HG03060 (cell line): ENCODE results near the gene RBM5.

Source experiments
- ATAC-seq: cut with Tn5 transposase; IDR thresholded peaks from one replicate; pipeline ENCODE4 v1.9.1; 2021; ENCODE audit warnings: low read depth, moderate number of reproducible peaks; ENCODE audit not compliant: unreplicated experiment

Gene RBM5

GRCh38 chr3:50121072-50122032, 32.6 kb downstream of the RBM5 start:
- no peak for ATAC-seq

DNA sequence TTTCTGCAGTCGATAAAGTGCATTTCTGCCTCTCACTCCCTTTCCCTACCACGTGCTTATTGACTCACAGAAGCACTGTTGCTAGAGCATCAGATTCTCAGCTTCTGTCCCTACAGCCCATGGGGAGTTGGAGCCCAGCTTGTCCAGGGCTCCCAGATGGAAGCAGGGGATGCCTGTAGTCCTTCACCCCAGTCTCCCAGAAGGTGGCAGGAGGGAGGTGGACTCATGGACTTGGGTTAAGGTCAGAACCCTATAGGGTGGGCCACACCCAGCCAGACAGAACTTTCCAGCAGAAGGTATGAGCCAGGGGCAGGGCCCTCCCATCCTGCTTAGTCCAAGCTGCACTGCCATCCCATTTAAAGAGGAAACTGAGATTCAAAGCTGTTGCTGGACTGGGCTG, 33.4 kb downstream of the RBM5 start:
- ATAC-seq = no peak

GRCh38 chr3:50122661-50123391, 34.1 kb downstream of the RBM5 start:
- no peak for ATAC-seq

DNA sequence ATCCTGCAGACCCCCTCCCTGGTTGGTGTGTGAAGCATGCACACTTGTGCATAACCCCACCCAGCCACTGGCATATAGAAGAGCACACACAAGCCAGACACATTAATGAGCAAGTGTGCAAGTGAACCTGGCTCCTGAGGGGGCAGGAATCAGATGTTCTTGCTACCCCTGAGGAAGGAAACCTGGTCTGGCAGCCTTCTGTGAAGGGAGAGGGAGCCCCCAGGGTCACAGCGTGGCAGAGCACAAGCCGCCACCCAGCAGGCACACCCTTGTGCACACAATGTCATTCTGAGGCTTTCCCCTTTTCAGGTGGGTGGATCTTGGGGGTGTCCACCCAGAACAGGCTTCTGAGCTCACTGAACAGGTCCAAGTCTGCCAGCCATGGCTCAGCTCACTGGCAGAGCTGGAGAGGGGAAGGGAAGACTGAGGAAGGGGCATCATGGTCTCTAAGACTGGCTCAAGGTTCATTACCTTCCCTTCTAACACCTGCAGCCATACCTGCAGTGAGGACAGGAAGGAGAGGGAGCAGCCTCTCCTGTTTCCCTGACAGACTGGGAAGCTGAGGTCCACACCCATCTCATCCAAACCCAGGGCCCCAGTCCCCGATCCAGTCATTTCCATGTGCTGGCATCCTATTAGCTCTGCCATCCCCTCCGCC, 34.8 kb downstream of the RBM5 start:
- ATAC-seq = no peak

GRCh38 chr3:50124052-50124799, 35.5 kb downstream of the RBM5 start:
- no peak for ATAC-seq

DNA sequence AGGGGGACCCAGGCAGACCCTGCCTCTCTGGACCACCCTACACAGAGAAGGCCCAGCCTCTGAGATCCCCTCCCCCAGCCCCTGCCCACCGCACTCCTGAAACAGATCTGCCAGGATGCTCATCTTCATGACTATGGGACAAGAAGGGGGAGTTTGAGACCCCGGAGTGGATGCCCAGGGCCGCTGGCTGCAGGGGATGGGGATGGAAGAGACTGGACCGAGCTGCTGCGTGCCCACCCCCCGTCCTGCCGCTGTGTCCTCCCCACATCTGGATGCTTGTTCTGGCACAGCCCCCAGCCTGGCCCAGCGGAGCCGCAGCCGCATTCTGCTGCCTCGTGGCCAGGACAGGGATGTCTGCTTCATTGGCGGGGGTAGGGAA, 36.1 kb downstream of the RBM5 start:
- no peak for ATAC-seq

DNA sequence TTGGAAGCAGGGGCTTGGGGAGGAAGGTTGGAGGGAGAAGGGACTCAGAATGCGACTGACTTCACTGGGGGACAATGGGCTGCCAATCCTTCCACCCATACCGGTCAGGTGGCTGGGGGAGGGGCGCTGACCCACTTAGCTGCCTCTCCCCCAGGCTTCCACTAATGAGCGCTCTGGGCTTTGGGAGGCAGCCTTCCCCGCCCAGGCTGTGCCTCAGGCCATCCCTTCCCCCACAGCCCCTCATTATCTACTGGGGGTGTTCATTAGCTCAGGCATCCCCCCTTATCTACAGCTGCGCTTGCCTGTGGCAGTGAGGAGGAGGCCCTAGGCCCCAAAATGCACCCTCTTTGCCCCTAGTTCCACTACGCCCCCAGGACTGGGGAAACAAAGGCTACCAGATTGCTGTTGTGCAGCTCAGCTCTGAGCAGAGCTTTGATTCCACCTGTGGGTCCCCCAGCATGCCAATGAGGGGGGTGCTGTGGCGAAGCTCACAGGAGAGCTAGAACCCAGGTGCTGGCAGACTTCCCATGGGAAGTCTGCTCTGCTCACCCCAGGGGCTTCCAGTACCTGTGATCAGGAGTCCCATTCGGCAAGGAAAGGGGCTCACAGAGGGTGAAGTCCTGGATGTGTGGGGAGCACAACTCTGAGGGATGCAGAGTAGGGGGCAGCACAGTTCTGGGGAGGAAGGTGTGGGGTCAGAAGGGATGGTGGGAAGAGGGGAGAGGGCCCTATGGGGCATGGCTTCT, 37.0 kb downstream of the RBM5 start:
- ATAC-seq = no peak

- ATAC-seq = no peak
These were observed 37.8 kb downstream of the RBM5 start for GRCh38 chr3:50126287-50127211.

DNA sequence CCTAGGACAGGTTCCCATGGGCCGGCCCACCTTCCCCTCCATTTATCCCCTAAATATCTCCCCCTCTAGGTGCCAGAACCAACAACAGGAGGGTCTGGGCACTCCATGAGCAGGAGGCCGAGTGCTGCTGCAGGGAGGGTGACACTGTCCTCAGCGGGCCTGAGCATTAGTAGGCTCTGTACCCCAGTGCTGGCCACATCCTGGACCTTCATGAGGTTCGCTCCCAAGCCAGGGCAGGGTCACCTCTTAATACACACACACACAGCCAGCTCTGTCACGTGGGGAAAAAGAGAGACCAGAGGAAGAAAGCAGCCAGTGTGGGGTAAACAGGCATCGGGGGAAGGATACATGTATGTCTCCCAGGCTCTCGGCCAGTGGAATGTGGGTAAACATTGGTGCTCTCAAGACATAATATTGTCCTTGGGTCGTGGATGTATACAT, 38.6 kb downstream of the RBM5 start:
- no peak for ATAC-seq

DNA sequence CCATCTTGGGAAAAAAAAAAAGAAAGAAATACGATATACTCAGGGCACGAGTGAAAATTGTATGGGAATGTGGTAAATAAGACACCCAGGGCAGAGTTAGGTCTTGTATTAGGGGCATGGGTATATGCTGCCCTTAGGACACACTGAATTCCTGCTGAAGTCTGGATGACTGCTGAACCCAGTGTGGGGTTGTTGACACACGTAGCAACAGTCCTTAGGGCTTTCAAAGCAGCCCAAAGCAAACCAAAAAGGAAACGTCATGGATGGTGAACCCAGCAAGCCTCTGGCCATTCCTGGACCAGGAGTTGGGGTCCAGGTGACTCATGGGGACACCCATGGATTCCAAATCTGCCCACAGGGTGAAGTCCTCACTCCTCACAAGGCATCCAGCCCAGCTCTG, 39.3 kb downstream of the RBM5 start:
- ATAC-seq = no peak

DNA sequence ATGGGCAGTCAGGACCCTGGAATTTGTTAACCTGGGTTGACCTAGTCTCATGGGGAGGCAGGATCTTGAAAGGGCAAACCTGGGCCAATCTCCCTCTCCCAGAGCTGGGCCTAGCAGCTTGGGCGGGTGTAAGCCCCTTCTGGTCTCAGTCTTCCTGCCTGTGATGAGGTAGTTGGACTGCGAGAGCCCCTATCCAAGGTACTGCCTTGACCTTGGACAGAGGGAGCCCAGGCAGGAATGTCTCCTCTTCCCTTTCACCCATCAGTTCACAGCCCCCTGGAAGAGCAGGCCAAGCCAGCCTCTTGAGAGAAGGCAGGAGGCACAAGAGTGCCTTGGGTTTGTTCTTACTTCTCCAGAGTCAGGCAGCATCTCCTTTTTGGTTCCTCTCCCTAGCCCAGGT, 41.7 kb downstream of the RBM5 start:
- no peak for ATAC-seq

DNA sequence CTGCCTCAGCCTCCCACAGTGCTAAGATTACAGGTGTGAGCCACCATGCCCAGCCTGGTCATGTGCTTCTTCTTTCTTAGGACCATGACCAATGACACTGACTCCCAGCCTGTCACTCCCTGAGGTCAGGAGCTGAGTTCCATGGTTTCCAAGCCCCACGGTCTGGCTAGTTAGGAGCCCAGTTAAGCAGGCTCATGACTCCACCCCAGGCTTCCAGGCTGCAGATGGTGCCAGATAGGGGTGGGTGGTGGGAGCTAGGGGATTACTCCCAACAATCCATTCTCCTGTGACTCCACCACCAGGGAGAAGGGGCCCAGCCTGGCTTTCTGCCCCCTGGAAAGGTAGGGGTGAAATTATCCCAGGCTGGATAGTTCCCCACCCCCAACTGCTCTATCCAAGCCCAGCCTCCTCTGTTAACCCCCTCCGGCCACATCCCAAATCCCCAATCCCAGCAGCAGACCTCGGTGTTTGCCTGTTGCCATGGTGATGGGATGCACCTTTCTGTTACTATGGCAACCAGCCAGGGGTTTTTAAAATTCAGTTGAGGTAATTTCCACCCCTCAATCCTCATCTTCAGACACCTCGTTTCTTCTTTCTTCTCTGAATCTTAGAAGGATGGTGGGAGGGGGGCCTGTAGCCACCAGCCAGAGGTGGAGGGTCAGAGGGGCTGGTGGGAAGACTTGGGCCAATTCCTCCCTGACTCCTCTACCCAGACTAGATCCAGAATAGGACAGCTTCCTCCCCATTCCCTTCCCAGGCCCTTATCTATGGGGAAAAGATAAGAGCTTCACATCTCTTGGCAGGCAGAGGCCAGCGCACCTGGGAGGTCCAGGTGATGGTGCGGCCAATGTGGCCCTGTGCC, 43.9 kb downstream of the RBM5 start:
- ATAC-seq = no peak

GRCh38 chr3:50133283-50133615, 44.5 kb downstream of the RBM5 start:
- no peak for ATAC-seq

DNA sequence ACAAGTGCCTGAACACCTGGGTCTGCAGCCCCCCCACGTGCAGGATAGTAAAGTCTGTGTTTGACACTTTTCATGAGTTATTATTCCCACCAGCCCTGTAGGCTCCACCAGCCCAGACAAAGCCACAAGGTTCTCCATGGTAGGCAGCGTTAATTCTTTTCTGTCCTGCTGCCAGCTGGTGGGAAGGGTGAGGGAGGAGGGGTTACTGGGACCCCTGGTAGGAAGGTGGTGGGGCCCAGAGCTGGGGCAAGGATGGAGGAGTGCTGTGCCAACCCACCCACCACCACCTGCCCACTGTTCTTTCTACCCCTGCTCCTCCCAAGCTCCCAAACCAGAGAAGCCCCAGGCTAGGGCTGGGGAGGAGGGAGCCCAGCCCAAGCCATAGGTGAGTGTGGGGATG, 45.6 kb downstream of the RBM5 start:
- no peak for ATAC-seq

- ATAC-seq = no peak
These were observed 47.2 kb downstream of the RBM5 start for GRCh38 chr3:50135964-50136363.

- ATAC-seq = no peak
These were observed 48.1 kb downstream of the RBM5 start for GRCh38 chr3:50136714-50137405.

GRCh38 chr3:50137531-50137930, 48.8 kb downstream of the RBM5 start:
- no peak for ATAC-seq
